CD4-positive, alpha-beta memory T cell (primary cell): Measurements from ENCODE around the gene SUGT1. TPM values are rescaled to one million over a fixed set of nuclear protein-coding genes. Genes with fewer than 3 reads are reported as not detected.

Experiments used
- CTCF ChIA-PET: fragments of 350-600 bp; sonication (Branson Sonifier 250); formaldehyde crosslinking; loops from one replicate; lab custom pipeline; 2021; ENCODE audit warnings: inconsistent platforms; ENCODE audit not compliant: partially characterized antibody; lab: Charles Lee
- POLR2A ChIA-PET: fragments of 350-600 bp; sonication (Branson Sonifier 250); formaldehyde crosslinking; loops from one replicate; lab custom pipeline; 2021; ENCODE audit not compliant: partially characterized antibody; lab: Charles Lee
- DNase-seq, 5 donors: peaks; one replicate each; pipeline versions ENCODE4 v3.0.0 to v3.0.0-alpha.2; 2020 to 2022; ENCODE audit warnings: mixed read lengths in 1 of 5
- H3K27ac ChIP-seq: one replicate; pipeline ENCODE4 v1.7.0; 2013; ENCODE audit warnings: low read depth, low read length
- H3K27me3 ChIP-seq: 2 replicates; pipeline ENCODE4 v1.7.0; 2013; ENCODE audit warnings: mild to moderate bottlenecking, low read length, moderate library complexity; ENCODE audit not compliant: insufficient read depth
- H3K36me3 ChIP-seq: 2 replicates; pipeline ENCODE4 v1.7.0; 2013; ENCODE audit warnings: mild to moderate bottlenecking, low read length, moderate library complexity; ENCODE audit not compliant: insufficient read depth
- H3K4me1 ChIP-seq: 2 replicates; pipeline ENCODE4 v1.7.0; 2013; ENCODE audit warnings: mild to moderate bottlenecking, low read length, moderate library complexity; ENCODE audit not compliant: insufficient read depth
- H3K4me3 ChIP-seq, 2 donors: one replicate each; pipeline ENCODE4 v1.7.0; 2013; ENCODE audit warnings: low read length in 2 of 2, mild to moderate bottlenecking in 1 of 2
- H3K9me3 ChIP-seq, 2 donors: one replicate each; pipeline ENCODE4 v1.7.0; 2013; ENCODE audit warnings: low read length in 2 of 2, control low read depth in 1 of 2; ENCODE audit not compliant: control insufficient read depth in 1 of 2
- H3K27ac Mint-ChIP-seq, 7 donors: one replicate each; pipeline ENCODE4 v1.8.0; 2020 to 2021; ENCODE audit warnings: mixed read lengths in 7 of 7, mild to moderate bottlenecking in 6 of 7, inconsistent platforms in 3 of 7, moderate library complexity in 3 of 7
- H3K27me3 Mint-ChIP-seq, 2 donors: one replicate each; pipeline ENCODE4 v1.8.0; 2020 to 2021; ENCODE audit warnings: mixed read lengths in 2 of 2
- H3K36me3 Mint-ChIP-seq, 2 donors: one replicate each; pipeline ENCODE4 v1.8.0; 2020 to 2021; ENCODE audit warnings: mixed read lengths in 2 of 2, inconsistent platforms in 1 of 2, mild to moderate bottlenecking in 1 of 2
- H3K4me1 Mint-ChIP-seq, 4 donors: one replicate each; pipeline ENCODE4 v1.8.0; 2020 to 2021; ENCODE audit warnings: mixed read lengths in 4 of 4, mild to moderate bottlenecking in 1 of 4
- H3K4me3 Mint-ChIP-seq, 8 donors: one replicate each; pipeline ENCODE4 v1.8.0; 2020 to 2021; ENCODE audit warnings: mixed read lengths in 8 of 8, mild to moderate bottlenecking in 7 of 8, moderate library complexity in 6 of 8, inconsistent platforms in 3 of 8
- H3K9me3 Mint-ChIP-seq, 8 donors: one replicate each; pipeline ENCODE4 v1.8.0; 2020 to 2021; ENCODE audit warnings: mixed read lengths in 8 of 8, mild to moderate bottlenecking in 5 of 8, inconsistent platforms in 3 of 8, moderate library complexity in 1 of 8
- intact Hi-C: fragments of 100-400 bp; cut with micrococcal nuclease; formaldehyde crosslinking; loops from one replicate; pipeline ENCODE4 v1.15.1; 2023
- polyA plus RNA-seq, 2 donors: library from polyadenylated mRNA; unstranded; fragments of 300-500 nt; fragmentation: Illumina TruSeq; gene quantifications; one replicate each; pipeline ENCODE4 v1.2.3, GENCODE V29; 2021
- total RNA-seq, 2 experiments: library from RNA; stranded (reverse); gene quantifications; one replicate each; pipeline ENCODE4 v1.2.3, GENCODE V29; 2021

The SUGT1 gene
- total and polyA plus RNA-seq, 4 experiments from 2014 or later = 40.4 to 51.0 (median 45.1) TPM

DNA sequence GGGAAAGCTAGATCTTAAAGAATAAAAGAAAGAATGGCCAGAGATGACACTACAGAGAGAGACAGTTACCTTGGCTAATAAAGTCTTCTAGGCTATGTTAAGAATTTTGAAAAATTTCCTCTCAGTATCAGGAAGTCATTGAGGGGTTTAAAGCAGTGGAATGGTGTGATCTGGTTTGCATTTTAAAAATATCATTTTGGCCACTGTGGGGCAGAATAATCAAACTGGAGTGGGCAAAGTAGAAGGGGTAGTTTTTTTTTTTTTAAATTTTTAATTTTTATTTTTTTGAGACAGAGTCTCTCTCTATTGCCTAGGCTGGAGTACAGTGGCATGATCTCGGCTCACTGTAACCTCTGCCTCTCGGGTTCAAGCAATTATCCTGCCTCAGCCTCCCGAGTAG, 91.4 kb downstream of the SUGT1 start:
- no peak for DNase-seq
- POLR2A ChIA-PET = no interaction called here
- Mint-ChIP-seq H3K27me3 (peaks cover 32 to 39% of the 10 kb centered on the region in 2 donors), H3K27ac (no peak overlapping the region), H3K36me3 (no peaks in the 10 kb centered on the region), H3K4me1 (no peaks in the 10 kb centered on the region), H3K9me3 (peaks cover 0 to 15% (median 4%) of the 10 kb centered on the region in 8 donors), H3K4me3 (no peak overlapping the region)
- Histone ChIP-seq H3K9me3 (no peaks in the 10 kb centered on the region), H3K4me3 (no peak overlapping the region), H3K4me1 (no peaks in the 10 kb centered on the region), H3K27ac (no peak overlapping the region), H3K36me3 (no peaks in the 10 kb centered on the region), H3K27me3 (no peaks in the 10 kb centered on the region)
- intact Hi-C loops = no loop called here
- CTCF ChIA-PET = no interaction called here

DNA sequence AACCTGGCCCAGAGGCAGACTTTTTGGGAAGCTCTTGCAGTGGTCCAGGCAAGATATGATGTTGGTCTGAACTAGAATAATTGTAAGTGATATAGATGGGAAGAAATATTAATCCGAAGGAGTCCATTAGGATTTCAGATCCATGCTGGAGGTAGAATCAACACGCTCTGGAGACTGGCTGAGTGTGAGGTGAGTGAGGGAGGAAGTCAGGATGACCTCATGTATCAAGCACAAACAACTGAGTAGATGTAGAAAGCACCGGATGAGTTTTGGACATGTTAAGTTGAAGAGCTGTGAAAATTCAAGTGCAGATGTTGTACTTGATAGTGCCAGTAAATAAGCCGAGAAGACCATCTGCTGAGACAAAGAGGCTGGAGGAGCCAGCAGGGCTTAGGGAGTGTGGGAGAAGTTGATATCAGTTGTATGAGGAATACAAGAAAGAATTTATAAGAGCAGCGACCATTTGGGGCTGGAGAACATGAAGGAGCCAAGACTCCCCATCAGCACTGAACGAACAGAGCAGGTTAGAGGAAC, 92.3 kb downstream of the SUGT1 start:
- Mint-ChIP-seq H3K4me3 (no peak overlapping the region), H3K36me3 (no peaks in the 10 kb centered on the region), H3K9me3 (peaks cover 0 to 15% (median 4%) of the 10 kb centered on the region in 8 donors), H3K4me1 (no peaks in the 10 kb centered on the region), H3K27ac (no peak overlapping the region), H3K27me3 (peaks cover 29 to 37% of the 10 kb centered on the region in 2 donors)
- no peak overlapping the region for H3K27ac ChIP-seq
- intact Hi-C loops = no loop called here
- POLR2A ChIA-PET = no interaction called here
- H3K36me3 ChIP-seq = no peaks in the 10 kb centered on the region
- no peak for DNase-seq
- H3K4me3 ChIP-seq = no peak overlapping the region
- CTCF ChIA-PET = no interaction called here
- no peaks in the 10 kb centered on the region for H3K27me3 ChIP-seq
- H3K4me1 ChIP-seq = no peaks in the 10 kb centered on the region
- H3K9me3 ChIP-seq = no peaks in the 10 kb centered on the region

DNA sequence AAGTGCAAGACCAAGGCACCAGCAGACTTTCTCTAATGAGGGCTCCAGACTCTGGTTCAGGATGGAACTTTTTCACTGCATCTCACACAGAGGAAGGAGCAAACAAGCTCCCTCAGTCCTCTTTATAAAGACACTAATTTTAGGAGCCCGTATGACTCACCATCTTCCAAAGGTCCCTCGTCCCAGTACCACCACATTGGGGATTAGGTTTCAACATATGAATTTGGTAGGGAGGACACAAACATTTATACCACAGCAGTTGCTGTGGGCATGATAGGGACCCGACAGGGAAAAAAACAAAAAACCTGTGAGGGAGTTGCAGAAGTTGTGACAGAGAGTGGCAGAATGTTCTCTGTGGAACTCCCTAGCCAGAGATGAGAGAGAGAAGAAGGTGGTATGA, 93.5 kb downstream of the SUGT1 start:
- H3K36me3 ChIP-seq = no peaks in the 10 kb centered on the region
- H3K36me3 Mint-ChIP-seq = no peaks in the 10 kb centered on the region
- H3K27me3 ChIP-seq = no peaks in the 10 kb centered on the region
- peaks cover 0 to 15% (median 4%) of the 10 kb centered on the region in 8 donors for H3K9me3 Mint-ChIP-seq
- POLR2A ChIA-PET = no interaction called here
- H3K27ac Mint-ChIP-seq = no peak overlapping the region
- H3K9me3 ChIP-seq = no peaks in the 10 kb centered on the region
- no peaks in the 10 kb centered on the region for H3K4me1 ChIP-seq
- intact Hi-C loops = no loop called here
- no peak overlapping the region for H3K4me3 Mint-ChIP-seq
- H3K4me1 Mint-ChIP-seq = no peaks in the 10 kb centered on the region
- H3K27ac ChIP-seq = no peak overlapping the region
- H3K4me3 ChIP-seq = no peak overlapping the region
- DNase-seq = no peak
- CTCF ChIA-PET = no interaction called here
- H3K27me3 Mint-ChIP-seq = peaks cover 19 to 26% of the 10 kb centered on the region in 2 donors

DNA sequence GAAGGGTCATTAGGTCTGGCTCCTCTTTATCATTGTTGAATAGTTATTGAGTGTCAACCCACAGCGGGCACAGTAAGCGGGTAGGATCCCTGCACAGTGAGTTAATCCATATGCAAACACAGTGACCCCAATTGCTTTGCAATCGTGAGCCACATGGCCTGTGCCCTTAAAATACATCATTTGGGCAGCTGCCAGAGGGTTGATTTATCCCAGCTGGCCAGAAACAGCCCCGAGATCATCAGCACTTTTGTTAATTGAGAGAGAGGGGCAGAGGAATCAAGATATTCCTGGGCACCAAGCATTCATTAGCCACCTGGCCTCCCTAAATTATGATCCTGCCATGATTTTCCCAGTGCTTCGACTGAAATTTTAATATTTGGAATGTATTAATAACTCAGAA, 96.8 kb downstream of the SUGT1 start:
- H3K4me3 ChIP-seq = no peak overlapping the region
- no peaks in the 10 kb centered on the region for H3K9me3 ChIP-seq
- Mint-ChIP-seq H3K4me1 (no peaks in the 10 kb centered on the region), H3K4me3 (no peak overlapping the region), H3K36me3 (no peaks in the 10 kb centered on the region), H3K9me3 (peaks cover 0 to 1% (median 0%) of the 10 kb centered on the region in 8 donors), H3K27me3 (peaks cover 13 to 14% of the 10 kb centered on the region in 2 donors), H3K27ac (no peak overlapping the region)
- intact Hi-C loops = no loop called here
- ChIA-PET CTCF (no interaction called here), POLR2A (no interaction called here)
- no peaks in the 10 kb centered on the region for H3K27me3 ChIP-seq
- H3K36me3 ChIP-seq = no peaks in the 10 kb centered on the region
- no peak overlapping the region for H3K27ac ChIP-seq
- no peak for DNase-seq
- no peaks in the 10 kb centered on the region for H3K4me1 ChIP-seq

Other genes starting within 250 kb of the SUGT1 start
- under 1 TPM; 0.50 to 0.87 TPM for gene THSD1, start 246.7 kb upstream of the SUGT1 start, total RNA-seq
- not detected for gene THSD1, start 246.7 kb upstream of the SUGT1 start, polyA plus RNA-seq
- gene VPS36, start 202.2 kb upstream of the SUGT1 start, total RNA-seq = 10 to 100 TPM; 59.9 to 64.5 TPM
- gene VPS36, start 202.2 kb upstream of the SUGT1 start, polyA plus RNA-seq = 10 to 100 TPM; 44.1 to 45.8 TPM
- gene CKAP2, start 197.4 kb upstream of the SUGT1 start, total RNA-seq = 10 to 100 TPM; 16.5 to 18.2 TPM
- gene CKAP2, start 197.4 kb upstream of the SUGT1 start, polyA plus RNA-seq = 10 to 100 TPM; 13.1 to 17.3 TPM
- gene HNRNPA1L2, start 10.4 kb upstream of the SUGT1 start, total RNA-seq = 10 to 100 TPM; 19.5 to 19.8 TPM
- gene HNRNPA1L2, start 10.4 kb upstream of the SUGT1 start, polyA plus RNA-seq = 10 to 100 TPM in 1 of 2 donors, 1 to 10 TPM in 1; 3.8 to 10.0 TPM
- not detected for gene CNMD, start 87.0 kb downstream of the SUGT1 start, total RNA-seq
- not detected for gene CNMD, start 87.0 kb downstream of the SUGT1 start, polyA plus RNA-seq
- gene PCDH8, start 195.8 kb downstream of the SUGT1 start, total RNA-seq = not detected
- gene PCDH8, start 195.8 kb downstream of the SUGT1 start, polyA plus RNA-seq = not detected